CD14-positive monocyte (primary cell): ENCODE results near the gene UBE2E3. TPM values are rescaled to one million over a fixed set of nuclear protein-coding genes. Genes with fewer than 3 reads are reported as not detected.

Source experiments
- DNase-seq, 3 donors: peaks; one replicate each; pipeline ENCODE4 v3.0.0-alpha.2; 2011 to 2022
- H2AFZ ChIP-seq: 2 replicates; pipeline ENCODE4 v1.6.0; 2012; ENCODE audit warnings: mild to moderate bottlenecking, low read depth, low read length, inconsistent platforms; ENCODE audit not compliant: insufficient read depth, poor library complexity, severe bottlenecking
- H3K27ac ChIP-seq, 2 donors: 1 replicate in 1 of 2; 2 replicates in 1 of 2; pipeline ENCODE4 v1.5.1; 2012 to 2013; ENCODE audit warnings: low read length in 2 of 2, control low read depth in 1 of 2, inconsistent platforms in 1 of 2, low read depth in 1 of 2, mild to moderate bottlenecking in 1 of 2
- H3K27me3 ChIP-seq, 2 donors: one replicate each; pipeline versions ENCODE4 v1.6.0 to v1.6.1; 2011 to 2013; ENCODE audit warnings: low read length in 2 of 2; ENCODE audit not compliant: control insufficient read depth in 2 of 2, insufficient read depth in 2 of 2
- H3K36me3 ChIP-seq, 2 donors: replicated peaks in 1 of 2; 1 replicate in 1 of 2; 2 replicates in 1 of 2; pipeline versions ENCODE4 v1.5.1 to v1.6.1; 2012 to 2013; ENCODE audit warnings: low read length in 2 of 2, control low read depth in 1 of 2, inconsistent platforms in 1 of 2, mild to moderate bottlenecking in 1 of 2; ENCODE audit not compliant: insufficient read depth in 2 of 2, control insufficient read depth in 1 of 2
- H3K4me1 ChIP-seq, 2 donors: 1 replicate in 1 of 2; 2 replicates in 1 of 2; pipeline versions ENCODE4 v1.5.1 to v1.6.1; 2012 to 2013; ENCODE audit warnings: low read length in 2 of 2, control low read depth in 1 of 2, inconsistent platforms in 1 of 2, mild to moderate bottlenecking in 1 of 2, moderate library complexity in 1 of 2; ENCODE audit not compliant: insufficient read depth in 2 of 2, control insufficient read depth in 1 of 2
- H3K4me2 ChIP-seq: replicated peaks from 2 replicates; pipeline ENCODE3; 2012; ENCODE audit warnings: low read length, moderate library complexity, mild to moderate bottlenecking; ENCODE audit not compliant: poor library complexity, severe bottlenecking; ENCODE audit errors: extremely low read depth
- H3K4me3 ChIP-seq, 3 experiments: fragments of 200-600 bp in 1 of 3; sonication (generic) in 1 of 3; replicated peaks in 1 of 3; 1 replicate in 2 of 3; 2 replicates in 1 of 3; pipeline ENCODE4 v1.5.1; 2011 to 2013; ENCODE audit warnings: low read length in 3 of 3, mild to moderate bottlenecking in 3 of 3, control low read depth in 2 of 3, low read depth in 2 of 3, inconsistent platforms in 1 of 3, moderate library complexity in 1 of 3
- H3K79me2 ChIP-seq: 2 replicates; pipeline ENCODE4 v1.6.0; 2012; ENCODE audit warnings: mild to moderate bottlenecking, control low read depth, inconsistent platforms, low read length, moderate library complexity; ENCODE audit not compliant: insufficient read depth
- H3K9ac ChIP-seq: 2 replicates; pipeline ENCODE4 v1.6.0; 2017; ENCODE audit warnings: low read length, mild to moderate bottlenecking; ENCODE audit not compliant: insufficient read depth, poor library complexity, severe bottlenecking
- H3K9me3 ChIP-seq, 2 donors: replicated peaks in 1 of 2; 1 replicate in 1 of 2; 2 replicates in 1 of 2; pipeline versions ENCODE4 v1.5.1 to v1.6.1; 2012 to 2013; ENCODE audit warnings: low read length in 2 of 2, control low read depth in 1 of 2; ENCODE audit not compliant: control insufficient read depth in 1 of 2, insufficient read depth in 1 of 2
- H4K20me1 ChIP-seq: 2 replicates; pipeline ENCODE4 v1.6.0; 2012; ENCODE audit warnings: mild to moderate bottlenecking, low read length, control low read depth, moderate library complexity; ENCODE audit not compliant: insufficient read depth
- H3K27ac Mint-ChIP-seq, 7 donors: one replicate each; pipeline ENCODE4 v1.8.0; 2020; ENCODE audit warnings: mild to moderate bottlenecking in 7 of 7, mixed read lengths in 7 of 7, moderate library complexity in 6 of 7, inconsistent platforms in 2 of 7
- H3K27me3 Mint-ChIP-seq, 3 donors: one replicate each; pipeline ENCODE4 v1.8.0; 2021 to 2022; ENCODE audit warnings: low read depth in 3 of 3, mild to moderate bottlenecking in 3 of 3, mixed read lengths in 3 of 3, moderate library complexity in 3 of 3, inconsistent platforms in 1 of 3
- H3K36me3 Mint-ChIP-seq, 2 donors: one replicate each; pipeline ENCODE4 v1.8.0; 2020; ENCODE audit warnings: mixed read lengths in 2 of 2, inconsistent platforms in 1 of 2, mild to moderate bottlenecking in 1 of 2
- H3K4me1 Mint-ChIP-seq: one replicate; pipeline ENCODE4 v1.8.0; 2020; ENCODE audit warnings: mild to moderate bottlenecking, mixed read lengths
- H3K4me3 Mint-ChIP-seq, 2 donors: one replicate each; pipeline ENCODE4 v1.8.0; 2020; ENCODE audit warnings: mild to moderate bottlenecking in 2 of 2, mixed read lengths in 2 of 2, moderate library complexity in 1 of 2
- H3K9me3 Mint-ChIP-seq, 7 donors: one replicate each; pipeline ENCODE4 v1.8.0; 2020 to 2022; ENCODE audit warnings: mixed read lengths in 7 of 7, mild to moderate bottlenecking in 6 of 7, moderate library complexity in 6 of 7, inconsistent platforms in 2 of 7
- CTCF ChIP-seq: fragments of 200-600 bp; IDR thresholded peaks from one replicate; pipeline ENCODE4 v1.8.0; 2022; ENCODE audit warnings: antibody characterized with exemption, mild to moderate bottlenecking
- WGBS: methylation state at CpG from one replicate; pipeline ENCODE4 v1.1.5; 2013; ENCODE audit warnings: missing lambda C conversion rate; ENCODE audit not compliant: insufficient coverage; 5-methylcytosine and 5-hydroxymethylcytosine counted together
- intact Hi-C, 2 donors: fragments of 100-400 bp; cut with micrococcal nuclease; formaldehyde crosslinking; loops; one replicate each; pipeline versions ENCODE4 v1.15.0 to v1.15.1; 2023
- polyA plus RNA-seq, 3 donors: library from polyadenylated mRNA; depleted of rRNA in 1 of 3; unstranded in 2 of 3; stranded (reverse) in 1 of 3; fragments of 300-500 nt in 2 of 3; fragments of >200 nt in 1 of 3; fragmentation: Illumina TruSeq in 2 of 3; gene quantifications; 1 replicate in 2 of 3; 2 replicates in 1 of 3; pipeline ENCODE4 v1.2.3, GENCODE V29; 2012 to 2021

Gene UBE2E3
- polyA plus RNA-seq, 3 donors: 45.9 to 67.5 (median 52.1) TPM

- Mint-ChIP-seq H3K27ac (no peak overlapping the region), H3K27me3 (peaks cover 0 to 3% (median 0%) of the 10 kb centered on the region in 3 donors), H3K4me3 (no peak overlapping the region), H3K36me3 (peaks cover 16 to 24% of the 10 kb centered on the region in 2 donors), H3K4me1 (no peaks in the 10 kb centered on the region), H3K9me3 (no peaks in the 10 kb centered on the region)
- no peak for DNase-seq
- no peak overlapping the region for H3K27ac ChIP-seq
- no peak overlapping the region for H3K4me2 ChIP-seq
- WGBS: no CpG with 5 or more reads among the region's 4 CpGs
- H3K36me3 ChIP-seq: peaks cover 2 to 9% of the 10 kb centered on the region in 2 donors
- H3K4me1 ChIP-seq: no peaks in the 10 kb centered on the region
- TF ChIP-seq CTCF: no peak
- peaks cover 11% of the 10 kb centered on the region for H3K79me2 ChIP-seq
- no peak overlapping the region for H3K9ac ChIP-seq
- H3K27me3 ChIP-seq: no peaks in the 10 kb centered on the region
- intact Hi-C loops: no loop called here
- H2AFZ ChIP-seq: no peak overlapping the region
- H4K20me1 ChIP-seq: peaks cover 19% of the 10 kb centered on the region
- H3K9me3 ChIP-seq: no peaks in the 10 kb centered on the region
- H3K4me3 ChIP-seq: no peak overlapping the region
These were observed 19.0 kb downstream of the UBE2E3 start for GRCh38 chr2:180999274-180999964.

- WGBS: no CpG with 5 or more reads among the region's 5 CpGs
- no peaks in the 10 kb centered on the region for H3K9me3 ChIP-seq
- Mint-ChIP-seq H3K36me3 (peaks cover 0 to 3% of the 10 kb centered on the region in 2 donors), H3K4me1 (peaks cover 2% of the 10 kb centered on the region), H3K27ac (no peak overlapping the region), H3K4me3 (no peak overlapping the region), H3K9me3 (peaks cover 0 to 1% (median 0%) of the 10 kb centered on the region in 7 donors), H3K27me3 (peaks cover 0 to 3% (median 0%) of the 10 kb centered on the region in 3 donors)
- no peak overlapping the region for H3K9ac ChIP-seq
- H3K79me2 ChIP-seq: peaks cover 18% of the 10 kb centered on the region
- H3K36me3 ChIP-seq: peaks cover 0 to 2% of the 10 kb centered on the region in 2 donors
- intact Hi-C loops: no loop called here
- H4K20me1 ChIP-seq: peaks cover 48% of the 10 kb centered on the region
- H3K27me3 ChIP-seq: no peaks in the 10 kb centered on the region
- no peak overlapping the region for H3K27ac ChIP-seq
- no peak for DNase-seq
- H2AFZ ChIP-seq: no peak overlapping the region
- H3K4me1 ChIP-seq: no peaks in the 10 kb centered on the region
- no peak overlapping the region for H3K4me2 ChIP-seq
- no peak overlapping the region for H3K4me3 ChIP-seq
- no peak for TF ChIP-seq CTCF
These were observed 24.4 kb downstream of the UBE2E3 start for GRCh38 chr2:181004647-181005325.
